WTC11 (cell line): ENCODE results near the gene WDR91. TPM values are rescaled to one million over a fixed set of nuclear protein-coding genes. Genes with fewer than 3 reads are reported as not detected.

Experiments
- ATAC-seq: fragments of 200-7000 bp; cut with Tn5 transposase; 2 replicates; pipeline ENCODE4 v1.10.0; 2021; ENCODE audit warnings: mild to moderate bottlenecking, moderate library complexity
- CTCF ChIA-PET: fragments of 300-600 bp; sonication (Branson Sonifier 250); formaldehyde crosslinking; loops from one replicate; lab custom pipeline; 2021; ENCODE audit warnings: antibody characterized with exemption; lab: Charles Lee
- POLR2A ChIA-PET: fragments of 350-600 bp; sonication (Branson Sonifier 250); formaldehyde crosslinking; loops from one replicate; lab custom pipeline; 2021; ENCODE audit warnings: antibody characterized with exemption; lab: Charles Lee
- DNase-seq: peaks from one replicate; pipeline ENCODE4 v3.0.0; 2021; ENCODE audit warnings: low spot score
- H3K27ac Mint-ChIP-seq: 2 replicates; pipeline ENCODE4 v1.8.0; 2021; ENCODE audit warnings: mixed read lengths
- H3K27me3 Mint-ChIP-seq: 2 replicates; pipeline ENCODE4 v1.8.0; 2021; ENCODE audit warnings: low read depth, mild to moderate bottlenecking, moderate library complexity, mixed read lengths
- H3K36me3 Mint-ChIP-seq: 2 replicates; pipeline ENCODE4 v1.8.0; 2021; ENCODE audit warnings: mixed read lengths
- H3K4me1 Mint-ChIP-seq: 2 replicates; pipeline ENCODE4 v1.8.0; 2022; ENCODE audit warnings: mixed read lengths
- H3K4me3 Mint-ChIP-seq: 2 replicates; pipeline ENCODE4 v1.8.0; 2021; ENCODE audit warnings: mild to moderate bottlenecking, moderate library complexity, mixed read lengths
- H3K9me3 Mint-ChIP-seq: 2 replicates; pipeline ENCODE4 v1.8.0; 2021; ENCODE audit warnings: mixed read lengths
- ETV6 ChIP-seq: sonication (generic); formaldehyde crosslinking; IDR thresholded peaks from 2 replicates; pipeline ENCODE4 v1.8.1; 2022; ENCODE audit warnings: mild to moderate bottlenecking, missing genetic modification reagents
- GTF2I ChIP-seq: fragments of 250-450 bp; sonication (Bioruptor Pico); conservative IDR thresholded peaks from 2 replicates; pipeline ENCODE4 v1.4.0; 2021; ENCODE audit warnings: mild to moderate bottlenecking
- HMGA2 ChIP-seq: fragments of 250-450 bp; sonication (Bioruptor Pico); IDR thresholded peaks from 2 replicates; pipeline ENCODE4 v1.4.0; 2021; ENCODE audit warnings: mild to moderate bottlenecking, moderate library complexity
- NFE2L1 ChIP-seq: sonication (generic); formaldehyde crosslinking; IDR thresholded peaks from 2 replicates; pipeline ENCODE4 v1.8.1; 2023; ENCODE audit warnings: missing genetic modification reagents
- NR1H2 ChIP-seq: sonication (generic); formaldehyde crosslinking; IDR thresholded peaks from 2 replicates; pipeline ENCODE4 v1.9.0; 2021; ENCODE audit warnings: mild to moderate bottlenecking, moderate library complexity, missing genetic modification reagents
- ZBTB21 ChIP-seq: sonication (generic); formaldehyde crosslinking; IDR thresholded peaks from 2 replicates; pipeline ENCODE4 v1.8.1; 2023; ENCODE audit warnings: mild to moderate bottlenecking, missing genetic modification reagents, borderline replicate concordance
- ZNF416 ChIP-seq: fragments of 250-450 bp; sonication (Bioruptor Pico); IDR thresholded peaks from 2 replicates; pipeline ENCODE4 v1.9.0; 2021; ENCODE audit warnings: mild to moderate bottlenecking, inconsistent platforms
- total RNA-seq: library from RNA; stranded (reverse); gene quantifications from 3 replicates; pipeline ENCODE4 v1.2.3, GENCODE V29; 2021
- TF ChIP-seq, protein P1 (sequence below): sonication (generic); formaldehyde crosslinking; IDR thresholded peaks from 2 replicates; pipeline ENCODE4 v1.8.1; 2023; ENCODE audit warnings: mild to moderate bottlenecking, missing genetic modification reagents, moderate library complexity
- TF ChIP-seq, protein P2 (sequence below): sonication (generic); formaldehyde crosslinking; IDR thresholded peaks from 2 replicates; pipeline ENCODE4 v1.8.1; 2023; ENCODE audit warnings: mild to moderate bottlenecking, missing genetic modification reagents
- TF ChIP-seq, protein P3 (sequence below): fragments of 250-450 bp; sonication (Bioruptor Pico); IDR thresholded peaks from 2 replicates; pipeline ENCODE4 v2.1.2; 2022; ENCODE audit warnings: mild to moderate bottlenecking, moderate library complexity
- TF ChIP-seq, protein P4 (sequence below): sonication (generic); formaldehyde crosslinking; IDR thresholded peaks from 2 replicates; pipeline ENCODE4 v1.8.0; 2022; ENCODE audit warnings: missing genetic modification reagents
- TF ChIP-seq, protein P5 (sequence below): fragments of 250-450 bp; sonication (Bioruptor Pico); IDR thresholded peaks from 2 replicates; pipeline ENCODE4 v1.9.0; 2021; ENCODE audit warnings: mild to moderate bottlenecking, borderline replicate concordance
- TF ChIP-seq, protein P6 (sequence below): sonication (generic); formaldehyde crosslinking; IDR thresholded peaks from 2 replicates; pipeline ENCODE4 v1.8.1; 2023; ENCODE audit warnings: mild to moderate bottlenecking, missing genetic modification reagents, borderline replicate concordance

WDR91 gene
- total RNA-seq, 1 experiment from 2014 or later = 12.0 TPM

DNA sequence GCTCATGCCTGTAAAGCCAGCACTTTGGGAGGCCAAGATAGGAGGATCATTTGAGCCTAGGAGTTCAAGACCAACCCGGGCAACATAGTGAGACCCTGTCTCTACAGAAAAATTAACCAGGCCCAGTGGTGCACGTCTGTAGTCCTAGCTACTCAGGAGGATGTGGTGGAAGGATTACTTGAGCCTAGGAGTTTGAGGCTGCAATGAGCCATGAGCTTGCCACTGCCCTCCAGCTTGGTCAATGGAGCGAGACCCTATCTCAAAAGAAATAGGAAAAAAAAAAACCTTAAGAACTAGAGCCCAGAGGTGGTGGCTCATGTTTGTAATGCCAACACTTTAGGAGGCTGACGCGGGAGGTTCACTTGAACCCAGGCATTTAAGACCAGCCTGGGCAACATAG, 24.5 kb upstream of the WDR91 start:
- Mint-ChIP-seq H3K4me3 (no peak overlapping the region), H3K27me3 (no peaks in the 10 kb centered on the region), H3K9me3 (no peaks in the 10 kb centered on the region), H3K36me3 (no peaks in the 10 kb centered on the region), H3K27ac (no peak overlapping the region), H3K4me1 (peaks cover 17% of the 10 kb centered on the region)
- no peak for TF ChIP-seq ZNF416 (CRISPR knock-in tag)
- TF ChIP-seq, protein P1, sequence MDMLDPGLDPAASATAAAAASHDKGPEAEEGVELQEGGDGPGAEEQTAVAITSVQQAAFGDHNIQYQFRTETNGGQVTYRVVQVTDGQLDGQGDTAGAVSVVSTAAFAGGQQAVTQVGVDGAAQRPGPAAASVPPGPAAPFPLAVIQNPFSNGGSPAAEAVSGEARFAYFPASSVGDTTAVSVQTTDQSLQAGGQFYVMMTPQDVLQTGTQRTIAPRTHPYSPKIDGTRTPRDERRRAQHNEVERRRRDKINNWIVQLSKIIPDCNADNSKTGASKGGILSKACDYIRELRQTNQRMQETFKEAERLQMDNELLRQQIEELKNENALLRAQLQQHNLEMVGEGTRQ = no peak
- no peak for TF ChIP-seq ETV6 (CRISPR knock-in tag)
- TF ChIP-seq, protein P2, sequence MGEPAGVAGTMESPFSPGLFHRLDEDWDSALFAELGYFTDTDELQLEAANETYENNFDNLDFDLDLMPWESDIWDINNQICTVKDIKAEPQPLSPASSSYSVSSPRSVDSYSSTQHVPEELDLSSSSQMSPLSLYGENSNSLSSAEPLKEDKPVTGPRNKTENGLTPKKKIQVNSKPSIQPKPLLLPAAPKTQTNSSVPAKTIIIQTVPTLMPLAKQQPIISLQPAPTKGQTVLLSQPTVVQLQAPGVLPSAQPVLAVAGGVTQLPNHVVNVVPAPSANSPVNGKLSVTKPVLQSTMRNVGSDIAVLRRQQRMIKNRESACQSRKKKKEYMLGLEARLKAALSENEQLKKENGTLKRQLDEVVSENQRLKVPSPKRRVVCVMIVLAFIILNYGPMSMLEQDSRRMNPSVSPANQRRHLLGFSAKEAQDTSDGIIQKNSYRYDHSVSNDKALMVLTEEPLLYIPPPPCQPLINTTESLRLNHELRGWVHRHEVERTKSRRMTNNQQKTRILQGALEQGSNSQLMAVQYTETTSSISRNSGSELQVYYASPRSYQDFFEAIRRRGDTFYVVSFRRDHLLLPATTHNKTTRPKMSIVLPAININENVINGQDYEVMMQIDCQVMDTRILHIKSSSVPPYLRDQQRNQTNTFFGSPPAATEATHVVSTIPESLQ (CRISPR knock-in tag) = no peak
- TF ChIP-seq, protein P3, sequence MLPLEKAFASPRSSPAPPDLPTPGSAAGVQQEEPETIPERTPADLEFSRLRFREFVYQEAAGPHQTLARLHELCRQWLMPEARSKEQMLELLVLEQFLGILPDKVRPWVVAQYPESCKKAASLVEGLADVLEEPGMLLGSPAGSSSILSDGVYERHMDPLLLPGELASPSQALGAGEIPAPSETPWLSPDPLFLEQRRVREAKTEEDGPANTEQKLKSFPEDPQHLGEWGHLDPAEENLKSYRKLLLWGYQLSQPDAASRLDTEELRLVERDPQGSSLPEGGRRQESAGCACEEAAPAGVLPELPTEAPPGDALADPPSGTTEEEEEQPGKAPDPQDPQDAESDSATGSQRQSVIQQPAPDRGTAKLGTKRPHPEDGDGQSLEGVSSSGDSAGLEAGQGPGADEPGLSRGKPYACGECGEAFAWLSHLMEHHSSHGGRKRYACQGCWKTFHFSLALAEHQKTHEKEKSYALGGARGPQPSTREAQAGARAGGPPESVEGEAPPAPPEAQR (CRISPR knock-in tag) = no peak
- no peak for TF ChIP-seq NR1H2
- no peak for TF ChIP-seq NFE2L1 (CRISPR knock-in tag)
- no peak for TF ChIP-seq ZBTB21 (CRISPR knock-in tag)
- TF ChIP-seq HMGA2 (CRISPR knock-in tag) = no peak
- TF ChIP-seq, protein P4, sequence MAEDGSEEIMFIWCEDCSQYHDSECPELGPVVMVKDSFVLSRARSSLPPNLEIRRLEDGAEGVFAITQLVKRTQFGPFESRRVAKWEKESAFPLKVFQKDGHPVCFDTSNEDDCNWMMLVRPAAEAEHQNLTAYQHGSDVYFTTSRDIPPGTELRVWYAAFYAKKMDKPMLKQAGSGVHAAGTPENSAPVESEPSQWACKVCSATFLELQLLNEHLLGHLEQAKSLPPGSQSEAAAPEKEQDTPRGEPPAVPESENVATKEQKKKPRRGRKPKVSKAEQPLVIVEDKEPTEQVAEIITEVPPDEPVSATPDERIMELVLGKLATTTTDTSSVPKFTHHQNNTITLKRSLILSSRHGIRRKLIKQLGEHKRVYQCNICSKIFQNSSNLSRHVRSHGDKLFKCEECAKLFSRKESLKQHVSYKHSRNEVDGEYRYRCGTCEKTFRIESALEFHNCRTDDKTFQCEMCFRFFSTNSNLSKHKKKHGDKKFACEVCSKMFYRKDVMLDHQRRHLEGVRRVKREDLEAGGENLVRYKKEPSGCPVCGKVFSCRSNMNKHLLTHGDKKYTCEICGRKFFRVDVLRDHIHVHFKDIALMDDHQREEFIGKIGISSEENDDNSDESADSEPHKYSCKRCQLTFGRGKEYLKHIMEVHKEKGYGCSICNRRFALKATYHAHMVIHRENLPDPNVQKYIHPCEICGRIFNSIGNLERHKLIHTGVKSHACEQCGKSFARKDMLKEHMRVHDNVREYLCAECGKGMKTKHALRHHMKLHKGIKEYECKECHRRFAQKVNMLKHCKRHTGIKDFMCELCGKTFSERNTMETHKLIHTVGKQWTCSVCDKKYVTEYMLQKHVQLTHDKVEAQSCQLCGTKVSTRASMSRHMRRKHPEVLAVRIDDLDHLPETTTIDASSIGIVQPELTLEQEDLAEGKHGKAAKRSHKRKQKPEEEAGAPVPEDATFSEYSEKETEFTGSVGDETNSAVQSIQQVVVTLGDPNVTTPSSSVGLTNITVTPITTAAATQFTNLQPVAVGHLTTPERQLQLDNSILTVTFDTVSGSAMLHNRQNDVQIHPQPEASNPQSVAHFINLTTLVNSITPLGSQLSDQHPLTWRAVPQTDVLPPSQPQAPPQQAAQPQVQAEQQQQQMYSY (CRISPR knock-in tag) = no peak
- TF ChIP-seq GTF2I (CRISPR knock-in tag) = no peak
- TF ChIP-seq, protein P5, sequence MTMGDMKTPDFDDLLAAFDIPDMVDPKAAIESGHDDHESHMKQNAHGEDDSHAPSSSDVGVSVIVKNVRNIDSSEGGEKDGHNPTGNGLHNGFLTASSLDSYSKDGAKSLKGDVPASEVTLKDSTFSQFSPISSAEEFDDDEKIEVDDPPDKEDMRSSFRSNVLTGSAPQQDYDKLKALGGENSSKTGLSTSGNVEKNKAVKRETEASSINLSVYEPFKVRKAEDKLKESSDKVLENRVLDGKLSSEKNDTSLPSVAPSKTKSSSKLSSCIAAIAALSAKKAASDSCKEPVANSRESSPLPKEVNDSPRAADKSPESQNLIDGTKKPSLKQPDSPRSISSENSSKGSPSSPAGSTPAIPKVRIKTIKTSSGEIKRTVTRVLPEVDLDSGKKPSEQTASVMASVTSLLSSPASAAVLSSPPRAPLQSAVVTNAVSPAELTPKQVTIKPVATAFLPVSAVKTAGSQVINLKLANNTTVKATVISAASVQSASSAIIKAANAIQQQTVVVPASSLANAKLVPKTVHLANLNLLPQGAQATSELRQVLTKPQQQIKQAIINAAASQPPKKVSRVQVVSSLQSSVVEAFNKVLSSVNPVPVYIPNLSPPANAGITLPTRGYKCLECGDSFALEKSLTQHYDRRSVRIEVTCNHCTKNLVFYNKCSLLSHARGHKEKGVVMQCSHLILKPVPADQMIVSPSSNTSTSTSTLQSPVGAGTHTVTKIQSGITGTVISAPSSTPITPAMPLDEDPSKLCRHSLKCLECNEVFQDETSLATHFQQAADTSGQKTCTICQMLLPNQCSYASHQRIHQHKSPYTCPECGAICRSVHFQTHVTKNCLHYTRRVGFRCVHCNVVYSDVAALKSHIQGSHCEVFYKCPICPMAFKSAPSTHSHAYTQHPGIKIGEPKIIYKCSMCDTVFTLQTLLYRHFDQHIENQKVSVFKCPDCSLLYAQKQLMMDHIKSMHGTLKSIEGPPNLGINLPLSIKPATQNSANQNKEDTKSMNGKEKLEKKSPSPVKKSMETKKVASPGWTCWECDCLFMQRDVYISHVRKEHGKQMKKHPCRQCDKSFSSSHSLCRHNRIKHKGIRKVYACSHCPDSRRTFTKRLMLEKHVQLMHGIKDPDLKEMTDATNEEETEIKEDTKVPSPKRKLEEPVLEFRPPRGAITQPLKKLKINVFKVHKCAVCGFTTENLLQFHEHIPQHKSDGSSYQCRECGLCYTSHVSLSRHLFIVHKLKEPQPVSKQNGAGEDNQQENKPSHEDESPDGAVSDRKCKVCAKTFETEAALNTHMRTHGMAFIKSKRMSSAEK = no peak
- TF ChIP-seq, protein P6, sequence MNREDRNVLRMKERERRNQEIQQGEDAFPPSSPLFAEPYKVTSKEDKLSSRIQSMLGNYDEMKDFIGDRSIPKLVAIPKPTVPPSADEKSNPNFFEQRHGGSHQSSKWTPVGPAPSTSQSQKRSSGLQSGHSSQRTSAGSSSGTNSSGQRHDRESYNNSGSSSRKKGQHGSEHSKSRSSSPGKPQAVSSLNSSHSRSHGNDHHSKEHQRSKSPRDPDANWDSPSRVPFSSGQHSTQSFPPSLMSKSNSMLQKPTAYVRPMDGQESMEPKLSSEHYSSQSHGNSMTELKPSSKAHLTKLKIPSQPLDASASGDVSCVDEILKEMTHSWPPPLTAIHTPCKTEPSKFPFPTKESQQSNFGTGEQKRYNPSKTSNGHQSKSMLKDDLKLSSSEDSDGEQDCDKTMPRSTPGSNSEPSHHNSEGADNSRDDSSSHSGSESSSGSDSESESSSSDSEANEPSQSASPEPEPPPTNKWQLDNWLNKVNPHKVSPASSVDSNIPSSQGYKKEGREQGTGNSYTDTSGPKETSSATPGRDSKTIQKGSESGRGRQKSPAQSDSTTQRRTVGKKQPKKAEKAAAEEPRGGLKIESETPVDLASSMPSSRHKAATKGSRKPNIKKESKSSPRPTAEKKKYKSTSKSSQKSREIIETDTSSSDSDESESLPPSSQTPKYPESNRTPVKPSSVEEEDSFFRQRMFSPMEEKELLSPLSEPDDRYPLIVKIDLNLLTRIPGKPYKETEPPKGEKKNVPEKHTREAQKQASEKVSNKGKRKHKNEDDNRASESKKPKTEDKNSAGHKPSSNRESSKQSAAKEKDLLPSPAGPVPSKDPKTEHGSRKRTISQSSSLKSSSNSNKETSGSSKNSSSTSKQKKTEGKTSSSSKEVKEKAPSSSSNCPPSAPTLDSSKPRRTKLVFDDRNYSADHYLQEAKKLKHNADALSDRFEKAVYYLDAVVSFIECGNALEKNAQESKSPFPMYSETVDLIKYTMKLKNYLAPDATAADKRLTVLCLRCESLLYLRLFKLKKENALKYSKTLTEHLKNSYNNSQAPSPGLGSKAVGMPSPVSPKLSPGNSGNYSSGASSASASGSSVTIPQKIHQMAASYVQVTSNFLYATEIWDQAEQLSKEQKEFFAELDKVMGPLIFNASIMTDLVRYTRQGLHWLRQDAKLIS = no peak
- ChIA-PET POLR2A (no interaction called here), CTCF (interaction anchor here (1.4 kb wide), 1 partner anchor 39 kb away, joined by 7 read pairs; no protein-coding TSS in a partner anchor)
- ATAC-seq (no peak), DNase-seq (no peak)
